SJCRH30 (cell line): ENCODE data around the gene RTN4RL1. TPM values are rescaled to one million over a fixed set of nuclear protein-coding genes. Genes with fewer than 3 reads are reported as not detected.

Experiments used
- DNase-seq, 2 experiments: peaks; one replicate each; pipeline ENCODE4 v3.0.0-alpha.2; 2015 to 2020
- H3K27ac ChIP-seq: fragments of 250-450 bp; sonication (Bioruptor Pico); 2 replicates; pipeline ENCODE4 v1.5.1; 2020; ENCODE audit warnings: mild to moderate bottlenecking, moderate library complexity
- H3K27me3 ChIP-seq: fragments of 250-450 bp; sonication (Bioruptor Pico); 2 replicates; pipeline ENCODE4 v1.5.1; 2020; ENCODE audit warnings: mild to moderate bottlenecking, moderate library complexity
- H3K36me3 ChIP-seq: fragments of 250-450 bp; sonication (Bioruptor Pico); 2 replicates; pipeline ENCODE4 v1.5.1; 2020; ENCODE audit warnings: mild to moderate bottlenecking, moderate library complexity
- H3K4me1 ChIP-seq: fragments of 250-450 bp; sonication (Bioruptor Pico); 2 replicates; pipeline ENCODE4 v1.5.1; 2020; ENCODE audit warnings: mild to moderate bottlenecking, moderate library complexity
- H3K4me3 ChIP-seq: fragments of 250-450 bp; sonication (Bioruptor Pico); 2 replicates; pipeline ENCODE4 v1.5.1; 2020; ENCODE audit warnings: mild to moderate bottlenecking, moderate library complexity
- H3K9me3 ChIP-seq: fragments of 250-450 bp; sonication (Bioruptor Pico); replicated peaks from 2 replicates; pipeline ENCODE4 v1.5.1; 2020; ENCODE audit warnings: mild to moderate bottlenecking, moderate library complexity
- total RNA-seq: library from RNA; depleted of rRNA; stranded (reverse); fragments of >200 nt; shearing (Covaris generic); gene quantifications from 2 replicates; pipeline ENCODE4 v1.2.3, GENCODE V29; 2014; rRNA removed

Gene RTN4RL1
- 0.61 and 0.83 TPM in 2 replicates for total RNA-seq

- Histone ChIP-seq H3K9me3 (no peaks in the 10 kb centered on the region), H3K4me3 (peak within 1 kb of the TSS; percentile 48), H3K36me3 (no peaks in the 10 kb centered on the region), H3K27ac (no peak within 1 kb of the TSS), H3K27me3 (peaks cover 11% of the 10 kb centered on the region; the same call in 1 of the 2 replicates), H3K4me1 (peaks cover 7% of the 10 kb centered on the region; the same call in 1 of the 2 replicates)
- peak; percentile 49 to 57 for DNase-seq
Observed at GRCh38 chr17:2025220-2025621, at the start of gene RTN4RL1. TSS of gene RTN4RL1 (minus strand) at chr17:2025334. CDS start at chr17:2024865, 469 bp downstream.

- no peak for DNase-seq
- no peak overlapping the region for H3K27ac ChIP-seq
- no peaks in the 10 kb centered on the region; the same call in 1 of the 2 replicates for H3K36me3 ChIP-seq
- no peaks in the 10 kb centered on the region for H3K27me3 ChIP-seq
- no peaks in the 10 kb centered on the region for H3K9me3 ChIP-seq
- H3K4me1 ChIP-seq: peaks cover 26% of the 10 kb centered on the region
- H3K4me3 ChIP-seq: no peak overlapping the region
Observed at GRCh38 chr17:2074919-2075318, 49.8 kb upstream of the RTN4RL1 start.

GRCh38 chr17:2071455-2072281 is 46.5 kb upstream of the RTN4RL1 start:
- H3K4me1 ChIP-seq: peaks cover 27% of the 10 kb centered on the region
- no peaks in the 10 kb centered on the region for H3K27me3 ChIP-seq
- H3K4me3 ChIP-seq: no peak overlapping the region
- no peaks in the 10 kb centered on the region for H3K36me3 ChIP-seq
- no peak for DNase-seq
- H3K9me3 ChIP-seq: no peaks in the 10 kb centered on the region
- H3K27ac ChIP-seq: no peak overlapping the region

- H3K36me3 ChIP-seq: no peaks in the 10 kb centered on the region
- H3K27me3 ChIP-seq: no peaks in the 10 kb centered on the region
- DNase-seq: no peak
- H3K4me3 ChIP-seq: no peak overlapping the region
- peaks cover 21% of the 10 kb centered on the region for H3K4me1 ChIP-seq
- no peak overlapping the region for H3K27ac ChIP-seq
- H3K9me3 ChIP-seq: no peaks in the 10 kb centered on the region
Observed at GRCh38 chr17:2071024-2071385, 45.9 kb upstream of the RTN4RL1 start.

- Histone ChIP-seq H3K27me3 (no peaks in the 10 kb centered on the region), H3K9me3 (no peaks in the 10 kb centered on the region), H3K4me3 (no peak overlapping the region), H3K4me1 (peaks cover 15% of the 10 kb centered on the region), H3K27ac (no peak overlapping the region), H3K36me3 (no peaks in the 10 kb centered on the region)
- no peak for DNase-seq
Observed at GRCh38 chr17:2070241-2071023, 45.3 kb upstream of the RTN4RL1 start.

- no peak overlapping the region for H3K4me3 ChIP-seq
- no peaks in the 10 kb centered on the region for H3K27me3 ChIP-seq
- H3K9me3 ChIP-seq: no peaks in the 10 kb centered on the region
- no peaks in the 10 kb centered on the region for H3K36me3 ChIP-seq
- H3K4me1 ChIP-seq: peaks cover 13% of the 10 kb centered on the region; the same call in 1 of the 2 replicates
- peak overlapping the region; percentile 27; the same call in 1 of the 2 replicates for H3K27ac ChIP-seq
- peak; percentile 27 to 49 for DNase-seq
Observed at GRCh38 chr17:2068519-2069051, 43.5 kb upstream of the RTN4RL1 start.

GRCh38 chr17:2068031-2068518 is 42.9 kb upstream of the RTN4RL1 start:
- H3K27me3 ChIP-seq: no peaks in the 10 kb centered on the region
- no peak for DNase-seq
- H3K36me3 ChIP-seq: no peaks in the 10 kb centered on the region
- H3K4me1 ChIP-seq: peaks cover 13% of the 10 kb centered on the region; the same call in 1 of the 2 replicates
- H3K27ac ChIP-seq: peak overlapping the region; percentile 27; the same call in 1 of the 2 replicates
- H3K4me3 ChIP-seq: no peak overlapping the region
- H3K9me3 ChIP-seq: no peaks in the 10 kb centered on the region

GRCh38 chr17:2067608-2068024 is 42.5 kb upstream of the RTN4RL1 start:
- peaks cover 13% of the 10 kb centered on the region; the same call in 1 of the 2 replicates for H3K4me1 ChIP-seq

GRCh38 chr17:2067048-2067561 is 42.0 kb upstream of the RTN4RL1 start:
- DNase-seq: no peak
- Histone ChIP-seq H3K9me3 (no peaks in the 10 kb centered on the region), H3K27ac (no peak overlapping the region), H3K4me1 (peaks cover 13% of the 10 kb centered on the region; the same call in 1 of the 2 replicates), H3K27me3 (no peaks in the 10 kb centered on the region), H3K4me3 (no peak overlapping the region), H3K36me3 (no peaks in the 10 kb centered on the region)

More at GRCh38 chr17:2067608-2068024, 42.5 kb upstream of the RTN4RL1 start:
- no peaks in the 10 kb centered on the region for H3K36me3 ChIP-seq
- H3K27ac ChIP-seq: no peak overlapping the region
- DNase-seq: no peak
- H3K27me3 ChIP-seq: no peaks in the 10 kb centered on the region
- no peaks in the 10 kb centered on the region for H3K9me3 ChIP-seq
- H3K4me3 ChIP-seq: no peak overlapping the region

- H3K9me3 ChIP-seq: no peaks in the 10 kb centered on the region
- H3K27me3 ChIP-seq: no peaks in the 10 kb centered on the region
- DNase-seq: no peak
- no peaks in the 10 kb centered on the region for H3K36me3 ChIP-seq
- no peak overlapping the region for H3K27ac ChIP-seq
- H3K4me1 ChIP-seq: peaks cover 13% of the 10 kb centered on the region; the same call in 1 of the 2 replicates
- no peak overlapping the region for H3K4me3 ChIP-seq
Observed at GRCh38 chr17:2065949-2066400, 40.8 kb upstream of the RTN4RL1 start.

- H3K4me3 ChIP-seq: no peak overlapping the region
- H3K27me3 ChIP-seq: no peaks in the 10 kb centered on the region
- peak; percentile 52 to 53 for DNase-seq
- no peaks in the 10 kb centered on the region for H3K36me3 ChIP-seq
- H3K27ac ChIP-seq: no peak overlapping the region
- no peaks in the 10 kb centered on the region for H3K9me3 ChIP-seq
- peaks cover 13% of the 10 kb centered on the region; the same call in 1 of the 2 replicates for H3K4me1 ChIP-seq
Observed at GRCh38 chr17:2064980-2065785, 40.0 kb upstream of the RTN4RL1 start.

GRCh38 chr17:2064520-2064971 is 39.4 kb upstream of the RTN4RL1 start:
- H3K4me1 ChIP-seq: peaks cover 13% of the 10 kb centered on the region; the same call in 1 of the 2 replicates
- no peaks in the 10 kb centered on the region for H3K9me3 ChIP-seq
- H3K4me3 ChIP-seq: no peak overlapping the region
- no peaks in the 10 kb centered on the region for H3K27me3 ChIP-seq
- no peak overlapping the region for H3K27ac ChIP-seq
- H3K36me3 ChIP-seq: no peaks in the 10 kb centered on the region
- no peak for DNase-seq

GRCh38 chr17:2064147-2064489 is 39.0 kb upstream of the RTN4RL1 start:
- peaks cover 13% of the 10 kb centered on the region; the same call in 1 of the 2 replicates for H3K4me1 ChIP-seq

More at GRCh38 chr17:2064147-2064489, 39.0 kb upstream of the RTN4RL1 start:
- H3K36me3 ChIP-seq: no peaks in the 10 kb centered on the region
- H3K27me3 ChIP-seq: no peaks in the 10 kb centered on the region
- no peak overlapping the region for H3K4me3 ChIP-seq
- H3K9me3 ChIP-seq: no peaks in the 10 kb centered on the region
- DNase-seq: no peak
- no peak overlapping the region for H3K27ac ChIP-seq
